Keratinocyte (primary cell): ENCODE measurements around the gene ACAN. TPM values are rescaled to one million over a fixed set of nuclear protein-coding genes. Genes with fewer than 3 reads are reported as not detected.

ENCODE experiments used
- DNase-seq: peaks from one replicate; pipeline ENCODE4 v3.0.0-alpha.2; 2011; ENCODE audit warnings: low read depth, missing footprints, low spot score
- FAIRE-seq: peaks from 2 replicates; lab custom pipeline; 2011; peaks lifted over from hg19 to GRCh38; lab: Jason Lieb, UNC
- H2AFZ ChIP-seq: 2 replicates; pipeline ENCODE4 v1.6.0; 2012; ENCODE audit warnings: low read length, control low read depth, inconsistent platforms; ENCODE audit not compliant: control insufficient read depth
- H3K27ac ChIP-seq: 2 replicates; pipeline ENCODE4 v1.5.1; 2011; ENCODE audit warnings: low read length; ENCODE audit not compliant: control insufficient read depth, insufficient read depth
- H3K27me3 ChIP-seq: 3 replicates; pipeline ENCODE4 v1.6.0; 2011; ENCODE audit warnings: low read length; ENCODE audit not compliant: control insufficient read depth, insufficient read depth; ENCODE audit errors: extremely low read depth
- H3K36me3 ChIP-seq, 2 experiments: 2 replicates in 1 of 2; 3 replicates in 1 of 2; pipeline ENCODE4 v1.5.1; 2011; ENCODE audit warnings: low read length in 2 of 2, mild to moderate bottlenecking in 1 of 2; ENCODE audit not compliant: control insufficient read depth in 2 of 2, insufficient read depth in 2 of 2; ENCODE audit errors: extremely low read depth in 1 of 2
- H3K4me1 ChIP-seq: 3 replicates; pipeline ENCODE4 v1.5.1; 2011; ENCODE audit warnings: low read length; ENCODE audit not compliant: control insufficient read depth, insufficient read depth; ENCODE audit errors: extremely low read depth
- H3K4me2 ChIP-seq: 3 replicates; pipeline ENCODE4 v1.6.0; 2011; ENCODE audit warnings: low read depth, low read length; ENCODE audit not compliant: control insufficient read depth, insufficient read depth; ENCODE audit errors: extremely low read depth
- H3K4me3 ChIP-seq, 3 experiments: fragments of 200-600 bp in 1 of 3; sonication (generic) in 1 of 3; 2 replicates in 2 of 3; 3 replicates in 1 of 3; pipeline ENCODE4 v1.5.1; 2011 to 2016; ENCODE audit warnings: low read length in 3 of 3, mild to moderate bottlenecking in 3 of 3, control low read depth in 2 of 3, inconsistent platforms in 1 of 3, low read depth in 1 of 3, mixed read lengths in 1 of 3, mixed run types in 1 of 3, moderate library complexity in 1 of 3; ENCODE audit not compliant: control insufficient read depth in 2 of 3, insufficient read depth in 2 of 3; ENCODE audit errors: extremely low read depth in 1 of 3
- H3K79me2 ChIP-seq: 2 replicates; pipeline ENCODE4 v1.6.0; 2012; ENCODE audit warnings: low read length; ENCODE audit not compliant: control insufficient read depth, insufficient read depth
- H3K9ac ChIP-seq: 3 replicates; pipeline ENCODE4 v1.6.0; 2011; ENCODE audit warnings: low read length; ENCODE audit not compliant: control insufficient read depth, insufficient read depth; ENCODE audit errors: extremely low read depth
- H3K9me1 ChIP-seq: 3 replicates; pipeline ENCODE4 v1.6.0; 2011; ENCODE audit warnings: low read length; ENCODE audit not compliant: control insufficient read depth, insufficient read depth; ENCODE audit errors: extremely low read depth
- H3K9me3 ChIP-seq: 2 replicates; pipeline ENCODE4 v1.5.1; 2012; ENCODE audit warnings: low read depth, low read length; ENCODE audit not compliant: control insufficient read depth
- H4K20me1 ChIP-seq: 3 replicates; pipeline ENCODE4 v1.6.0; 2011; ENCODE audit warnings: low read length; ENCODE audit not compliant: control insufficient read depth, insufficient read depth; ENCODE audit errors: extremely low read depth
- CTCF ChIP-seq, 3 experiments: IDR thresholded peaks in 1 of 3; conservative IDR thresholded peaks in 1 of 3; optimal IDR thresholded peaks in 1 of 3; 2 replicates in 2 of 3; 3 replicates in 1 of 3; pipeline versions ENCODE3 to v1.5.1; 2011; ENCODE audit warnings: low read length in 3 of 3, mild to moderate bottlenecking in 3 of 3, moderate library complexity in 2 of 3, control low read depth in 1 of 3, inconsistent platforms in 1 of 3; ENCODE audit not compliant: insufficient read depth in 2 of 3; ENCODE audit errors: extremely low read depth in 1 of 3
- EZH2 ChIP-seq: IDR thresholded peaks from one replicate; pipeline ENCODE4 v1.6.1; 2012; ENCODE audit warnings: inconsistent platforms, mild to moderate bottlenecking, low read length, moderate library complexity
- dilution Hi-C: fragments of 300-500 bp; cut with MboI; formaldehyde crosslinking; loops from one replicate; pipeline ENCODE4 v1.7.0; 2020; ENCODE audit warnings: low sequenced_read_pairs; ENCODE audit not compliant: extremely low pct_ligation_motif_present
- polyA plus RNA-seq, 5 experiments: library from polyadenylated mRNA; depleted of rRNA in 3 of 5; stranded (reverse) in 3 of 5; stranded (forward) in 1 of 5; unstranded in 1 of 5; fragments of >200 nt; gene quantifications; 1 replicate in 1 of 5; 2 replicates in 3 of 5; 3 replicates in 1 of 5; pipeline versions ENCODE4 v1.2.1 to v1.2.3, GENCODE V29; 2011 to 2012; ENCODE audit warnings: missing spikeins in 2 of 5, low read depth in 1 of 5, low replicate concordance in 1 of 5

The ACAN gene
- polyA plus RNA-seq, 1 donor (not counting 4 experiments of a cell fraction or from before 2014, with no cell fraction given): not detected

DNA sequence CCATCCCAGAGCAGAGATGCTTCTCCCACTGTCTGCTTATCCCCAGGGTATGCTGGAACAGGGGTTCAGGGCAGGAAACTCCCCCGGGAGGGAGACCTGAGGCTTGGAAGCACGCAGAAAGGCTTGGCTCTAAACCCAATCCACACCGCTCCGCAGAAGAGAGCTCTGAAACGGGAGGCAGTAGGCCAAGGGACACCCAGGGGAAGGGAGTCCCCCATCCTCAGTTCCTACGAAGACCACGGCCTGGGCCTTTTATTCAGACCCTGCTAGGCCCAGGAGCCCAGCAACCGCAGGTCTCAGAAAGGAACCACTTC lies 93.9 kb downstream of the ACAN start:
- Histone ChIP-seq H3K9me3 (no peaks in the 10 kb centered on the region), H3K4me3 (peak overlapping the region in 1 of 3 experiments; percentile 19), H2AFZ (peak overlapping the region; percentile 76), H3K4me2 (peak overlapping the region; percentile 58), H3K36me3 (peaks cover 0 to 2% of the 10 kb centered on the region in 2 experiments), H3K9me1 (no peaks in the 10 kb centered on the region), H3K79me2 (no peaks in the 10 kb centered on the region), H3K27ac (no peak overlapping the region), H3K4me1 (peaks cover 24% of the 10 kb centered on the region), H4K20me1 (no peaks in the 10 kb centered on the region), H3K27me3 (no peaks in the 10 kb centered on the region), H3K9ac (peak overlapping the region; percentile 28)
- no peak for DNase-seq
- dilution Hi-C loops: no loop called here
- TF ChIP-seq EZH2: no peak
- no peak for TF ChIP-seq CTCF (optimal IDR thresholded peaks at IDR 0.05 in 1 of 3, IDR thresholded peaks at IDR 0.05 in 1 of 3, conservative IDR thresholded peaks at IDR 0.05 in 1 of 3; ENCODE audit: extremely low read depth in 1 of 3, insufficient read depth in 2 of 3, low read length in 3 of 3)
- no peak for FAIRE-seq

DNA sequence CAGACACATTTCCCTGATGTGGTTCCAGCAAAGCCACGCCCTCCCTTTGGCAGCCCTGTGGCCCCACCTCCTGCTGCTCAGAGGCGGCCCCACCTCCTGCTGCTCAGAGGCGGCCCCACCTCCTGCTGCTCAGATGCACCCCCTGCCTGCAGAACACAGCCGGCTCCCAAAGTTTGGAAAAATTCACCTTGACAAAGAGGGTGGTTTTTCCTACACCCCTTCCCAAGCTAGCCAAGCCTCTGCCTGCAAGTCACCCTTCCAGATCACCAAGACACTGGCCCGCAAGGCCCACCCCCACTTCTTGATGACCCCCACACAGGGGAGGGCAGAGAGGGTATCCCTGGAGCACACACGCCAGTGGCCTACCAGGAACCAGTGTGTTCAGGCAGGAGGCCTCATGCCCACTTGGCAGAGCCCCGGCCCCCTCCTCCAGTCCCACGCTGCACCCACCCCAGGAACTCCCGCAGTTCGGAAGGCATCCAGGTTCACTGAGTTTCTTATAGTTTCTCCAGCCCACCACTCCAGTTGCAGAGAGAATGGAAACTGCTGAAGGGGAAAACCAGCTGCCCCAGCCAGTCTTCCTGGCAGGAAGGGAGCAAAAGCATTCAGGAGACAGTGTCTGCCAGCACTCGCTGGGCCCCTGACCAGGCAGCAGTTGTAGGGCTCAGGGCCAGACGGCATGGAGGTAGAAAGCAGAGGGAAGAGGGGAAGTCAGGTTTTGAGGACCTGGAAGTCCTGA lies 94.4 kb downstream of the ACAN start:
- Histone ChIP-seq H3K4me2 (peak overlapping the region; percentile 58), H2AFZ (peak overlapping the region; percentile 76)

More for the DNA sequence above, 94.4 kb downstream of the ACAN start:
- Histone ChIP-seq H4K20me1 (no peaks in the 10 kb centered on the region), H3K9ac (no peak overlapping the region), H3K36me3 (peaks cover 0 to 2% of the 10 kb centered on the region in 2 experiments), H3K9me1 (no peaks in the 10 kb centered on the region), H3K27me3 (no peaks in the 10 kb centered on the region), H3K79me2 (no peaks in the 10 kb centered on the region), H3K4me3 (peak overlapping the region in 1 of 3 experiments; percentile 19), H3K4me1 (peaks cover 24% of the 10 kb centered on the region), H3K9me3 (no peaks in the 10 kb centered on the region), H3K27ac (no peak overlapping the region)
- DNase-seq: no peak
- TF ChIP-seq CTCF (optimal IDR thresholded peaks at IDR 0.05 in 1 of 3, IDR thresholded peaks at IDR 0.05 in 1 of 3, conservative IDR thresholded peaks at IDR 0.05 in 1 of 3; ENCODE audit: extremely low read depth in 1 of 3, insufficient read depth in 2 of 3, low read length in 3 of 3) (peak; percentile 60 to 85 (median 66)), EZH2 (no peak)
- dilution Hi-C loops: no loop called here
- peak; percentile 48 for FAIRE-seq
